ENCODE measurements around the gene EMX2. TPM values are rescaled to one million over a fixed set of nuclear protein-coding genes. Genes with fewer than 3 reads are reported as not detected.

Gene EMX2
- total RNA-seq, 4 donors from 2014 or later: 0.32 to 1.2 (median 0.89) TPM; not detected in 1

GRCh38 chr10:117544711-117545140 lies 2.2 kb downstream of the EMX2 start:
- H3K4me3 ChIP-seq: peak overlapping the region in 1 of 2 donors; percentile 51
- peaks cover 0 to 12% (median 0%) of the 10 kb centered on the region in 3 donors for H3K9me3 ChIP-seq
- H3K27me3 ChIP-seq: peaks cover 100% of the 10 kb centered on the region
- TF ChIP-seq CTCF (IDR thresholded peaks at IDR 0.05): no peak
- no peak for TF ChIP-seq POLR2AphosphoS5 (IDR thresholded peaks at IDR 0.05)
- TF ChIP-seq POLR2A (IDR thresholded peaks at IDR 0.05): no peak
- no peak for TF ChIP-seq EP300 (IDR thresholded peaks at IDR 0.05)
- H3K27ac ChIP-seq: no peak overlapping the region
- 5% methylated on average over 15 to 25 of the region's 29 CpGs for WGBS, 2 donors (ENCODE audit: low coverage in 1 of 2)
- no peaks in the 10 kb centered on the region for H3K36me3 ChIP-seq
- ATAC-seq: no peak
- H3K4me1 ChIP-seq: peaks cover 0 to 66% (median 25%) of the 10 kb centered on the region in 3 donors

GRCh38 chr10:117545141-117546019 lies 2.8 kb downstream of the EMX2 start:
- peaks cover 100% of the 10 kb centered on the region for H3K27me3 ChIP-seq
- H3K4me3 ChIP-seq: peak overlapping the region in 1 of 2 donors; percentile 51
- 3% methylated on average over 6 of the region's 67 CpGs; no CpG with 5 or more reads in 1 of the 2 donors for WGBS, 2 donors (ENCODE audit: low coverage in 1 of 2)
- H3K36me3 ChIP-seq: no peaks in the 10 kb centered on the region
- TF ChIP-seq POLR2AphosphoS5 (IDR thresholded peaks at IDR 0.05): no peak
- no peak for TF ChIP-seq CTCF (IDR thresholded peaks at IDR 0.05)
- TF ChIP-seq POLR2A (IDR thresholded peaks at IDR 0.05): no peak
- TF ChIP-seq EP300 (IDR thresholded peaks at IDR 0.05): no peak
- no peak overlapping the region for H3K27ac ChIP-seq
- H3K9me3 ChIP-seq: peaks cover 0 to 12% (median 0%) of the 10 kb centered on the region in 3 donors
- no peak for ATAC-seq
- H3K4me1 ChIP-seq: peaks cover 0 to 66% (median 25%) of the 10 kb centered on the region in 3 donors

- no peak for ATAC-seq
- H3K27ac ChIP-seq: no peak overlapping the region
- H3K36me3 ChIP-seq: no peaks in the 10 kb centered on the region
- peaks cover 0 to 67% (median 25%) of the 10 kb centered on the region in 3 donors for H3K4me1 ChIP-seq
- peaks cover 0 to 12% (median 0%) of the 10 kb centered on the region in 3 donors for H3K9me3 ChIP-seq
- peaks cover 100% of the 10 kb centered on the region for H3K27me3 ChIP-seq
- TF ChIP-seq POLR2AphosphoS5 (IDR thresholded peaks at IDR 0.05) (no peak), POLR2A (IDR thresholded peaks at IDR 0.05) (no peak), CTCF (IDR thresholded peaks at IDR 0.05) (no peak), EP300 (IDR thresholded peaks at IDR 0.05) (no peak)
- 5% methylated on average over 4 of the region's 16 CpGs; no CpG with 5 or more reads in 1 of the 2 donors for WGBS, 2 donors (ENCODE audit: low coverage in 1 of 2)
- H3K4me3 ChIP-seq: no peak overlapping the region
Observed at GRCh38 chr10:117546020-117546580, 3.6 kb downstream of the EMX2 start.

- peaks cover 0 to 67% (median 25%) of the 10 kb centered on the region in 3 donors for H3K4me1 ChIP-seq
- TF ChIP-seq POLR2AphosphoS5 (IDR thresholded peaks at IDR 0.05) (no peak), CTCF (IDR thresholded peaks at IDR 0.05) (no peak), POLR2A (IDR thresholded peaks at IDR 0.05) (no peak), EP300 (IDR thresholded peaks at IDR 0.05) (no peak)
- ATAC-seq: no peak
- 30% methylated on average over 19 of the region's 29 CpGs; no CpG with 5 or more reads in 1 of the 2 donors for WGBS, 2 donors (ENCODE audit: low coverage in 1 of 2)
- H3K36me3 ChIP-seq: no peaks in the 10 kb centered on the region
- no peak overlapping the region for H3K27ac ChIP-seq
- H3K9me3 ChIP-seq: peaks cover 0 to 11% (median 0%) of the 10 kb centered on the region in 3 donors
- H3K27me3 ChIP-seq: peaks cover 100% of the 10 kb centered on the region
- H3K4me3 ChIP-seq: no peak overlapping the region
Observed at GRCh38 chr10:117546581-117547015, 4.1 kb downstream of the EMX2 start.

All from gastroesophageal sphincter (tissue), 4 donors.